GM21360 (cell line): ENCODE measurements around the gene UPF1.

Source experiments
- ATAC-seq: cut with Tn5 transposase; IDR thresholded peaks from one replicate; pipeline ENCODE4 v1.9.1; 2021; ENCODE audit warnings: mild to moderate bottlenecking, moderate library complexity; ENCODE audit not compliant: unreplicated experiment

The UPF1 gene

GRCh38 chr19:18853755-18854427 is 22.1 kb downstream of the UPF1 start:
- ATAC-seq = no peak

- ATAC-seq = no peak
These were observed 23.2 kb downstream of the UPF1 start for GRCh38 chr19:18854982-18855381.

- no peak for ATAC-seq
These were observed 24.1 kb downstream of the UPF1 start for GRCh38 chr19:18855647-18856384.

GRCh38 chr19:18856385-18857126 is 24.8 kb downstream of the UPF1 start:
- no peak for ATAC-seq

DNA sequence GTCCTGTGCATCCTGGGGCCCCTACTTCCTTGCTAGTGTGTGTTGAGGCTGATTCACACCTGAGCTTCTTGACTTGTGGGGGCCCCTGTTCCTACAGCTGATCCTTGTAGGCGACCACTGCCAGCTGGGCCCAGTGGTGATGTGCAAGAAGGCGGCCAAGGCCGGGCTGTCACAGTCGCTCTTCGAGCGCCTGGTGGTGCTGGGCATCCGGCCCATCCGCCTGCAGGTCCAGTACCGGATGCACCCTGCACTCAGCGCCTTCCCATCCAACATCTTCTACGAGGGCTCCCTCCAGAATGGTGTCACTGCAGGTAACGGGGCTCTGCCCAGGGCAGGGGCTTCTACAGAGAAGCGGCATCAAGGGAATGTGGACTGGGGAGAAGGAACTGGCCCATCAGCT is 25.5 kb downstream of the UPF1 start:
- ATAC-seq = no peak

DNA sequence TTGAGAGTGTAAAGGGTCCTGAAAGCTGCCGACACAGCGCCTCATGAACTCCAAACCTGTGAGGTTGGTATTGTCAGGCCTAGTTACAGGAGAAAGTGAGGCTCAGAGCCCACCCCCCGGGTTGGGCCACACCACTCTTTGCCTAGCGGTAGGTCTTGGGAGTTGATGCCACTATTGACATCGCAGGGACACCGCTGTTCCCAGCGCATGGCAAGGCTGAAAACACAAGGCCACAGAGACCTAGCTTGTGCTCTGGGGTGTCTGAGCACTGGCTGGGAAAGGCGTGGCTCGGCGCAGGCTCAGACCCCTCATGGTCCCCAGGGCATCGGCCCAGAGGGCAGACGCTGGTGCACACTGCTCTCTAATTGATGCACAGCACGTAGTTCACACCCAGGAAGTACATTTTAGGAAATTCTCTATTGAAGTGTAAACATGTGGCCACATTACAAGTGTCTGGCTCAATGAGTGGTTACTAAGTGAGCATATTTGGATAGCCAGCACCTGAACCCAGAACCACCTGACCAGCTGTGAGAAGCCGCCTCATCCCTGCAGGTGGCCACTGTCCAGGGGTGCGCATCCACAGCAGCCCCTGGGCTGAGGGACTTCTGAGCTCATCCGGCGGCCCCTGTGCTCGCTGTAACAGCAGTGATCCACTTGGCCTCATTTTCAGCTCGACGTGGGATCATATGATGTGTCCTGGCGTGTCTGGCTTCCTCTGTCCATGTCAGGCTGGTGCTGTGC is 27.3 kb downstream of the UPF1 start:
- ATAC-seq = no peak

- ATAC-seq = no peak
These were observed 28.0 kb downstream of the UPF1 start for GRCh38 chr19:18859676-18860301.

DNA sequence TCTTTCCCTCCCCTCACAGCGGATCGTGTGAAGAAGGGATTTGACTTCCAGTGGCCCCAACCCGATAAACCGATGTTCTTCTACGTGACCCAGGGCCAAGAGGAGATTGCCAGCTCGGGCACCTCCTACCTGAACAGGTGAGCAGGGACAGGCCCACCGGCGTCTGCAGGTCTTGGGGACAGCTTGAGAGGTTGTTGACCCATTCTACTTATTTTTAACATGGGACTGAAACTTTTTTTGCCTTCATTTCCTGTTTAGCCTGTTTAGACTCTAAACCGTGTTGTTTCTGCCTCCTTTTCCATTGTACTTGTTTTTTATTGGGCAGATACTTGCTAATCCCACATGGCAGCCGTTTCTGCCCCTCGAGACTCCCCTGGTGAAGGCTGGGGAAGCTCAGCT is 28.5 kb downstream of the UPF1 start:
- no peak for ATAC-seq

- no peak for ATAC-seq
These were observed 29.0 kb downstream of the UPF1 start for GRCh38 chr19:18860725-18861124.

GRCh38 chr19:18861235-18861634 is 29.5 kb downstream of the UPF1 start:
- no peak for ATAC-seq

DNA sequence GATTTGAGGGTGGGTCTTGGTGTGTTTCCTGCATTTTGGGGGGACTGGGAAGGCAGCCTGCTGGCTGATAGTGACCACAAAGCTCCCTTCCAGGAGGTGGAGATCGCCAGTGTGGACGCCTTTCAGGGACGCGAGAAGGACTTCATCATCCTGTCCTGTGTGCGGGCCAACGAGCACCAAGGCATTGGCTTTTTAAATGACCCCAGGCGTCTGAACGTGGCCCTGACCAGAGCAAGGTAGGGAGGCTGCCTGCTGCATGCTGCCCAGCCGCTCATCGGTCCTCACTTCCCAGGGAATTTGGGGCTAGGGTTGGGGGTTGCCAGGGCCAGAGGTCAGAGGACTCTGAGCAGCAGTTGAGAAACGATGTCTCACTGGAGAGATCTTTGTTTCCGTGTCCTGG is 30.2 kb downstream of the UPF1 start:
- ATAC-seq = no peak

- ATAC-seq = no peak
These were observed 31.4 kb downstream of the UPF1 start for GRCh38 chr19:18862976-18863842.

DNA sequence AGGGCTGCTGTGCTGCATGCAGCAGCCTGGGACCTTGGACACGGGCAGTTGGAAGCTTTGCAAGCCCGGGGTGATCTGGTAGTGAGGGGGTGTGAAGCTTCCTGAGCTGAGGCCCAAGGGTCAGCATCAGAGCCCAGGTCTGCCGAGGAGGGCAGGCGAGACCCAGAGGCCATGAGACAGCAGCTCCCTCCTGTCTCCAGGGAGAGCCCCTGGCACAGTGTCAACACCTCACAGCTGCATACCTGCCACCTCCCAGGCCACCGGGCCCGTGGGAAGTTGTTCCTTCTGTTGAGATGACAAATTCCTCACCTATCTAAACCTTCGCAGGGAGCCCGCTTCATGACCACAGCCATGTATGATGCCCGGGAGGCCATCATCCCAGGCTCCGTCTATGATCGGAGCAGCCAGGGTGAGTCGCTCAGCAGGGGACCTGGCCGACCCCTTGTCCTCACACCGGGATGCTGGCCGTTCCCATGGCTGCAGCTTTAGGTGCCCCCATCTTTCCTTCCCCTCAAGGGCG is 32.1 kb downstream of the UPF1 start:
- ATAC-seq = no peak

- no peak for ATAC-seq
These were observed 33.6 kb downstream of the UPF1 start for GRCh38 chr19:18865106-18865972.

DNA sequence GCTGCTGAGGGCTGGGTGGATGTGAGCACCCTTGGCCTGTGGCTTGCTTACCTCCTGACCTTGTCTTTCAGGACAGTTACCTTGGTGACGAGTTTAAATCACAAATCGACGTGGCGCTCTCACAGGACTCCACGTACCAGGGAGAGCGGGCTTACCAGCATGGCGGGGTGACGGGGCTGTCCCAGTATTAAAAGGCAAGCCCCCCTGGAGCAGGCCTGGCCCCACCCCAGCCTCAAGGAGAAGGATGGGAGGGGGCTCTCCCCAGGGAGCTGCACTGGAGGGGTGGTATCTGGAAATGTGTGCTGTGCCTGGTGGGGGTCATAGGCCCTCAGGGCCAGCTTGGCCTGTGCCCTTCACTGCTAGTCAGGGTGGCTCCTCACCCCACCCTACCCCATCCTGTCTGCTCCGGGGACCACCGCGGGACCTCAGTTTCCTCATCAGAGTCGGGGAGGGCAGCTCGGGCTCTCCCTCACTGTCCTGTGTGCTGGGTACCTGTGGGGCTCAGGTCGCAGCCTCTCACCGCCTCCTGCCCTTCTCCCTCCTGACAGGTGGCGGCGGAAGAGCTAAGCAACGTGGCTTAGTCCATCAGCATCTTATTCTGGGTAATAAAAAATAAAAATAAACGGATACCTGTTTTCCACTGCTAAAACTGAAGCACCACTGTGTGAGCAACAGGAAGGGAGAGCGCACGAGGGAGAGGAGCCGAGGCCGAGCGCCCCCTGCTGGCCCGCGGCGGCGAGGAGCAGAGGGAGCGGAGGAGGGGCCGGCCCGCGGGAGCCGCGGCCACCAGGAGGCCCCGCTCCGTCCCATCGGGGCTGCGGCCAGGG is 34.4 kb downstream of the UPF1 start:
- ATAC-seq = no peak

GRCh38 chr19:18866800-18867123 is 35.0 kb downstream of the UPF1 start:
- no peak for ATAC-seq

- no peak for ATAC-seq
These were observed 35.4 kb downstream of the UPF1 start for GRCh38 chr19:18867199-18867598.

DNA sequence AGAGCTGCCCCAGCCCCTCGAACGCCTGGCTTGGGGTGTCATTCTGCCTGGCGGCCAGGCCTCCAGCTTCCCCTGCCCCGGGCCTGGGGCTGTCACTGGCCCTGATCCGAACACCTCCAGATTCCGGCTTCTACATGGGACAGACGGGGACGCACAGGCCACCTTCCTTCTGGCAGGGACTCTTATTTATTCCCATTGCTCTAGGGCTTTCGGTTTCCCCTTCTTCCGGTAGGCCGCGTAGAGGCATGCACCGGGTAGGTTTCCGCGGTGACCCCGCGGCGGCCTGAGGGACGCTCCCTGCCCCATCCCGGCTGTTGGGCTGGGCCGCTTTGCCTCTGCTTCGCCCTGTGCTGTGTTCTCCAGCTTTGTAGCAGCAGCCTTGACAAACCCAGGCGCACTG is 36.0 kb downstream of the UPF1 start:
- ATAC-seq = no peak
